Measurements from ENCODE around the gene FBXL12. TPM values are rescaled to one million over a fixed set of nuclear protein-coding genes. Genes with fewer than 3 reads are reported as not detected.

FBXL12 gene
- total and polyA plus RNA-seq, 2 experiments from 2014 or later, result 23.5 to 25.4 TPM

- Mint-ChIP-seq H3K4me3 (peak within 1 kb of the TSS; percentile 96), H3K4me1 (peaks cover 9% of the 10 kb centered on the region), H3K36me3 (ENCODE audit: low read depth) (peaks cover 24% of the 10 kb centered on the region), H3K27me3 (ENCODE audit: insufficient read depth, low read depth, poor library complexity) (peaks cover 5% of the 10 kb centered on the region), H3K9me3 (no peaks in the 10 kb centered on the region; the same call in 2 of the 3 replicates), H3K27ac (peak within 1 kb of the TSS; percentile 97)
- H3K9me2 ChIP-seq (ENCODE audit: insufficient read depth), result no peaks in the 10 kb centered on the region
- H3K79me2 ChIP-seq (replicated peaks; ENCODE audit: insufficient read depth), result peaks cover 53% of the 10 kb centered on the region
- peak within 1 kb of the TSS; percentile 81 for H3K4me3 ChIP-seq
- H3K4me2 ChIP-seq, result peak within 1 kb of the TSS; percentile 98
- peaks cover 7% of the 10 kb centered on the region for H4K20me1 ChIP-seq (replicated peaks; ENCODE audit: insufficient read depth)
- H2AFZ ChIP-seq, result peak within 1 kb of the TSS; percentile 83; the same call in 1 of the 2 replicates
- ATAC-seq (peak; percentile 97), DNase-seq (ENCODE audit: low spot score) (peak; percentile 98)
- peaks cover 5% of the 10 kb centered on the region; the same call in 1 of the 2 replicates for H3K4me1 ChIP-seq (ENCODE audit: insufficient read depth)
- H3K27ac ChIP-seq (ENCODE audit: low read depth), result peak within 1 kb of the TSS; percentile 78
- TF ChIP-seq POLR2AphosphoS5 (IDR thresholded peaks at IDR 0.05; ENCODE audit: low read depth) (peak; percentile 98), JUNB (IDR thresholded peaks at IDR 0.05; ENCODE audit: unreplicated experiment) (no peak), EZH2phosphoT487 (IDR thresholded peaks at IDR 0.05; ENCODE audit: unreplicated experiment) (no peak), EZH2 (IDR thresholded peaks at IDR 0.05; ENCODE audit: low read depth, unreplicated experiment) (no peak), ZNF114 (CRISPR knock-in tag; IDR thresholded peaks at IDR 0.05) (no peak), ETS1 (IDR thresholded peaks at IDR 0.05) (peak; percentile 91)
- TF ChIP-seq, protein P1, sequence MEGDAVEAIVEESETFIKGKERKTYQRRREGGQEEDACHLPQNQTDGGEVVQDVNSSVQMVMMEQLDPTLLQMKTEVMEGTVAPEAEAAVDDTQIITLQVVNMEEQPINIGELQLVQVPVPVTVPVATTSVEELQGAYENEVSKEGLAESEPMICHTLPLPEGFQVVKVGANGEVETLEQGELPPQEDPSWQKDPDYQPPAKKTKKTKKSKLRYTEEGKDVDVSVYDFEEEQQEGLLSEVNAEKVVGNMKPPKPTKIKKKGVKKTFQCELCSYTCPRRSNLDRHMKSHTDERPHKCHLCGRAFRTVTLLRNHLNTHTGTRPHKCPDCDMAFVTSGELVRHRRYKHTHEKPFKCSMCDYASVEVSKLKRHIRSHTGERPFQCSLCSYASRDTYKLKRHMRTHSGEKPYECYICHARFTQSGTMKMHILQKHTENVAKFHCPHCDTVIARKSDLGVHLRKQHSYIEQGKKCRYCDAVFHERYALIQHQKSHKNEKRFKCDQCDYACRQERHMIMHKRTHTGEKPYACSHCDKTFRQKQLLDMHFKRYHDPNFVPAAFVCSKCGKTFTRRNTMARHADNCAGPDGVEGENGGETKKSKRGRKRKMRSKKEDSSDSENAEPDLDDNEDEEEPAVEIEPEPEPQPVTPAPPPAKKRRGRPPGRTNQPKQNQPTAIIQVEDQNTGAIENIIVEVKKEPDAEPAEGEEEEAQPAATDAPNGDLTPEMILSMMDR (conservative IDR thresholded peaks at IDR 0.05; ENCODE audit: low read depth in 2 of 2), result no peak
- peaks cover 13% of the 10 kb centered on the region for H3F3A ChIP-seq (replicated peaks; ENCODE audit: low read depth)
- H3K27me3 ChIP-seq (ENCODE audit: insufficient read depth), result no peaks in the 10 kb centered on the region
- H3K36me3 ChIP-seq (ENCODE audit: insufficient read depth), result no peaks in the 10 kb centered on the region
These were observed 8.7 kb upstream of the FBXL12 start, which contains the start of gene UBL5 for GRCh38 chr19:9827289-9828238. TSS of gene UBL5 (plus strand) at chr19:9827918. CDS start at chr19:9828338, 420 bp downstream.

GRCh38 chr19:9823816-9824215, 4.9 kb upstream of the FBXL12 start:
- Histone ChIP-seq H3K36me3 (ENCODE audit: insufficient read depth) (no peaks in the 10 kb centered on the region), H3K27me3 (ENCODE audit: insufficient read depth) (no peaks in the 10 kb centered on the region), H3K4me2 (no peak overlapping the region), H3K9me2 (ENCODE audit: insufficient read depth) (no peaks in the 10 kb centered on the region), H3K79me2 (replicated peaks; ENCODE audit: insufficient read depth) (peaks cover 29% of the 10 kb centered on the region), H3F3A (replicated peaks; ENCODE audit: low read depth) (peaks cover 17% of the 10 kb centered on the region), H3K4me3 (no peak overlapping the region), H3K4me1 (ENCODE audit: insufficient read depth) (peaks cover 9% of the 10 kb centered on the region), H4K20me1 (replicated peaks; ENCODE audit: insufficient read depth) (no peaks in the 10 kb centered on the region; the same call in 1 of the 2 replicates), H3K27ac (ENCODE audit: low read depth) (no peak overlapping the region), H2AFZ (no peak overlapping the region)
- DNase-seq (ENCODE audit: low spot score), result no peak
- no peak for ATAC-seq
- H3K4me1 Mint-ChIP-seq, result peaks cover 14% of the 10 kb centered on the region
- peaks cover 11% of the 10 kb centered on the region for H3K27me3 Mint-ChIP-seq (ENCODE audit: insufficient read depth, low read depth, poor library complexity)
- H3K27ac Mint-ChIP-seq, result peak overlapping the region; percentile 32; the same call in 1 of the 2 replicates
- peaks cover 14% of the 10 kb centered on the region for H3K36me3 Mint-ChIP-seq (ENCODE audit: low read depth)
- no peaks in the 10 kb centered on the region; the same call in 2 of the 3 replicates for H3K9me3 Mint-ChIP-seq
- H3K4me3 Mint-ChIP-seq, result no peak overlapping the region; the same call in 2 of the 3 replicates
- TF ChIP-seq EZH2phosphoT487 (IDR thresholded peaks at IDR 0.05; ENCODE audit: unreplicated experiment) (no peak), ZNF331 (CRISPR knock-in tag; IDR thresholded peaks at IDR 0.05; ENCODE audit: low read depth) (no peak), JUNB (IDR thresholded peaks at IDR 0.05; ENCODE audit: unreplicated experiment) (no peak), ZNF114 (CRISPR knock-in tag; IDR thresholded peaks at IDR 0.05) (no peak), CREB1 (CRISPR knock-in tag; IDR thresholded peaks at IDR 0.05; ENCODE audit: low read depth) (no peak), EZH2 (IDR thresholded peaks at IDR 0.05; ENCODE audit: low read depth, unreplicated experiment) (no peak), ETS1 (IDR thresholded peaks at IDR 0.05) (no peak), NANOG (IDR thresholded peaks at IDR 0.05; ENCODE audit: borderline replicate concordance) (no peak), POLR2AphosphoS5 (IDR thresholded peaks at IDR 0.05; ENCODE audit: low read depth) (no peak), STAT1 (IDR thresholded peaks at IDR 0.05; ENCODE audit: unreplicated experiment) (no peak)
- TF ChIP-seq, protein P2, sequence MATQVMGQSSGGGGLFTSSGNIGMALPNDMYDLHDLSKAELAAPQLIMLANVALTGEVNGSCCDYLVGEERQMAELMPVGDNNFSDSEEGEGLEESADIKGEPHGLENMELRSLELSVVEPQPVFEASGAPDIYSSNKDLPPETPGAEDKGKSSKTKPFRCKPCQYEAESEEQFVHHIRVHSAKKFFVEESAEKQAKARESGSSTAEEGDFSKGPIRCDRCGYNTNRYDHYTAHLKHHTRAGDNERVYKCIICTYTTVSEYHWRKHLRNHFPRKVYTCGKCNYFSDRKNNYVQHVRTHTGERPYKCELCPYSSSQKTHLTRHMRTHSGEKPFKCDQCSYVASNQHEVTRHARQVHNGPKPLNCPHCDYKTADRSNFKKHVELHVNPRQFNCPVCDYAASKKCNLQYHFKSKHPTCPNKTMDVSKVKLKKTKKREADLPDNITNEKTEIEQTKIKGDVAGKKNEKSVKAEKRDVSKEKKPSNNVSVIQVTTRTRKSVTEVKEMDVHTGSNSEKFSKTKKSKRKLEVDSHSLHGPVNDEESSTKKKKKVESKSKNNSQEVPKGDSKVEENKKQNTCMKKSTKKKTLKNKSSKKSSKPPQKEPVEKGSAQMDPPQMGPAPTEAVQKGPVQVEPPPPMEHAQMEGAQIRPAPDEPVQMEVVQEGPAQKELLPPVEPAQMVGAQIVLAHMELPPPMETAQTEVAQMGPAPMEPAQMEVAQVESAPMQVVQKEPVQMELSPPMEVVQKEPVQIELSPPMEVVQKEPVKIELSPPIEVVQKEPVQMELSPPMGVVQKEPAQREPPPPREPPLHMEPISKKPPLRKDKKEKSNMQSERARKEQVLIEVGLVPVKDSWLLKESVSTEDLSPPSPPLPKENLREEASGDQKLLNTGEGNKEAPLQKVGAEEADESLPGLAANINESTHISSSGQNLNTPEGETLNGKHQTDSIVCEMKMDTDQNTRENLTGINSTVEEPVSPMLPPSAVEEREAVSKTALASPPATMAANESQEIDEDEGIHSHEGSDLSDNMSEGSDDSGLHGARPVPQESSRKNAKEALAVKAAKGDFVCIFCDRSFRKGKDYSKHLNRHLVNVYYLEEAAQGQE (IDR thresholded peaks at IDR 0.05; ENCODE audit: unreplicated experiment), result no peak

Measured in GM23338 (cell line).